GM12878 (cell line): ENCODE results near the gene PASK. TPM values are rescaled to one million over a fixed set of nuclear protein-coding genes. Genes with fewer than 3 reads are reported as not detected.

Source experiments
- ATAC-seq: fragments of 200-7000 bp; cut with Tn5 transposase; 3 replicates; pipeline ENCODE4 v1.9.1; 2020; ENCODE audit warnings: mild to moderate bottlenecking, moderate library complexity
- BruUV-seq: library from RNA; stranded (reverse); fragments of 400-500 nt; replicated peaks from 2 replicates; lab custom pipeline; 2021; lab: Mats Ljungman, UMichigan
- CTCF ChIA-PET: fragments of 300-600 bp; sonication (Branson Sonifier 250); formaldehyde crosslinking; extraction: SDS; loops from one replicate; lab custom pipeline; 2021; ENCODE audit warnings: inconsistent platforms; lab: Yijun Ruan, JAX
- POLR2A ChIA-PET: fragments of 350-600 bp; formaldehyde crosslinking; extraction: SDS; loops from one replicate; lab custom pipeline; 2021; ENCODE audit warnings: inconsistent platforms; lab: Charles Lee
- RAD21 ChIA-PET: fragments of 300-600 bp; sonication (Branson Sonifier 250); formaldehyde crosslinking; loops from one replicate; lab custom pipeline; 2023; ENCODE audit warnings: antibody characterized with exemption; ENCODE audit not compliant: unreplicated experiment; lab: Charles Lee
- SMC1A ChIA-PET: fragments of 300-600 bp; sonication (Branson Sonifier 250); formaldehyde crosslinking; loops from one replicate; lab custom pipeline; 2023; ENCODE audit not compliant: unreplicated experiment, uncharacterized antibody; lab: Charles Lee
- DNase-seq: peaks from one replicate; pipeline ENCODE4 v3.0.0-alpha.2; 2011; ENCODE audit warnings: low read depth, low spot score
- FAIRE-seq: peaks from 3 replicates; lab custom pipeline; 2011; peaks lifted over from hg19 to GRCh38; lab: Jason Lieb, UNC
- H2AFZ ChIP-seq: 2 replicates; pipeline ENCODE4 v1.6.0; 2011; ENCODE audit warnings: low read depth, low read length, control low read depth; ENCODE audit not compliant: control insufficient read depth
- H3K27ac ChIP-seq: 2 replicates; pipeline ENCODE4 v1.5.1; 2011; ENCODE audit warnings: control low read depth; ENCODE audit not compliant: control insufficient read depth, insufficient read depth
- H3K27me3 ChIP-seq, 2 experiments: replicated peaks in 1 of 2; 2 replicates each; pipeline versions ENCODE4 v1.6.0 to v1.6.1; 2011; ENCODE audit warnings: low read length in 1 of 2; ENCODE audit not compliant: control insufficient read depth in 2 of 2, insufficient read depth in 2 of 2
- H3K36me3 ChIP-seq, 2 experiments: 2 replicates each; pipeline ENCODE4 v1.5.1; 2011; ENCODE audit warnings: low read length in 1 of 2; ENCODE audit not compliant: control insufficient read depth in 2 of 2, insufficient read depth in 2 of 2
- H3K4me1 ChIP-seq: 2 replicates; pipeline ENCODE4 v1.6.1; 2011; ENCODE audit warnings: mild to moderate bottlenecking, low read length, moderate library complexity, mixed read lengths; ENCODE audit not compliant: control insufficient read depth, insufficient read depth
- H3K4me2 ChIP-seq: 2 replicates; pipeline ENCODE4 v1.6.0; 2011; ENCODE audit warnings: control low read depth; ENCODE audit not compliant: control insufficient read depth, insufficient read depth
- H3K4me3 ChIP-seq: fragments of 200-600 bp; sonication (generic); 2 replicates; pipeline ENCODE4 v1.5.1; 2016
- H3K79me2 ChIP-seq: 2 replicates; pipeline ENCODE4 v1.6.0; 2011; ENCODE audit warnings: low read length; ENCODE audit not compliant: control insufficient read depth, insufficient read depth
- H3K9ac ChIP-seq: 2 replicates; pipeline ENCODE4 v1.8.0; 2011; ENCODE audit warnings: low read length, control low read depth, mixed read lengths; ENCODE audit not compliant: control insufficient read depth, insufficient read depth
- H3K9me3 ChIP-seq: replicated peaks from 3 replicates; pipeline ENCODE4 v1.5.1; 2011; ENCODE audit warnings: mild to moderate bottlenecking, low read length; ENCODE audit not compliant: control insufficient read depth, insufficient read depth
- H4K20me1 ChIP-seq: 2 replicates; pipeline ENCODE4 v1.6.0; 2011; ENCODE audit not compliant: control insufficient read depth, insufficient read depth
- BACH1 ChIP-seq: fragments of 450-650 bp; IDR thresholded peaks from 2 replicates; pipeline ENCODE4 v1.6.1; 2017; ENCODE audit warnings: mild to moderate bottlenecking, borderline replicate concordance
- CTCF ChIP-seq, 3 experiments: IDR thresholded peaks in 2 of 3; conservative IDR thresholded peaks in 1 of 3; 2 replicates each; pipeline ENCODE4 v1.5.1; 2011; ENCODE audit warnings: low read depth in 3 of 3, low read length in 3 of 3, mild to moderate bottlenecking in 3 of 3, control low read depth in 2 of 3, moderate library complexity in 2 of 3, inconsistent platforms in 1 of 3, mixed read lengths in 1 of 3; ENCODE audit not compliant: control insufficient read depth in 2 of 3, insufficient read depth in 1 of 3; ENCODE audit errors: extremely low read depth in 1 of 3
- FOXK2 ChIP-seq: fragments of 450-650 bp; IDR thresholded peaks from 2 replicates; pipeline ENCODE4 v1.6.1; 2017; ENCODE audit warnings: mild to moderate bottlenecking, moderate library complexity
- IRF5 ChIP-seq: fragments of 450-650 bp; IDR thresholded peaks from 2 replicates; pipeline ENCODE4 v1.6.1; 2017; ENCODE audit warnings: borderline replicate concordance
- NFYB ChIP-seq: IDR thresholded peaks from 2 replicates; pipeline ENCODE4 v1.6.1; 2011; ENCODE audit warnings: low read depth, mild to moderate bottlenecking, low read length, improper control_type of control experiment, moderate library complexity; ENCODE audit not compliant: insufficient read depth
- SREBF1 ChIP-seq: IDR thresholded peaks from 2 replicates; pipeline ENCODE4 v1.6.1; 2012; ENCODE audit warnings: mild to moderate bottlenecking, low read length
- SUZ12 ChIP-seq: fragments of 200-600 bp; sonication (generic); IDR thresholded peaks from one replicate; pipeline ENCODE4 v1.6.1; 2018; ENCODE audit warnings: antibody characterized with exemption, mild to moderate bottlenecking; ENCODE audit not compliant: unreplicated experiment
- TCF12 ChIP-seq: IDR thresholded peaks from 2 replicates; pipeline ENCODE4 v1.6.1; 2011; ENCODE audit warnings: low read depth, mild to moderate bottlenecking, low read length
- WRNIP1 ChIP-seq: IDR thresholded peaks from 2 replicates; pipeline ENCODE4 v1.6.1; 2011; ENCODE audit warnings: low read depth, low read length, improper control_type of control experiment, borderline replicate concordance
- ZBED1 ChIP-seq: IDR thresholded peaks from 2 replicates; pipeline ENCODE4 v1.6.1; 2016; ENCODE audit warnings: borderline replicate concordance
- WGBS: methylation state at CpG from one replicate; pipeline ENCODE4 v1.1.6; 2016; ENCODE audit warnings: low lambda C conversion rate; ENCODE audit not compliant: insufficient replicate concordance, insufficient coverage; ENCODE audit errors: missing lambda C conversion rate; 5-methylcytosine and 5-hydroxymethylcytosine counted together
- in situ Hi-C: fragments of 300-500 bp; cut with MboI; formaldehyde crosslinking; loops from 9 replicates; pipeline ENCODE4 v1.14.3; 2018; ENCODE audit warnings: mixed read lengths
- intact Hi-C: fragments of 100-400 bp; cut with micrococcal nuclease; formaldehyde crosslinking; loops from one replicate; pipeline ENCODE4 v1.14.2; 2022; ENCODE audit not compliant: unreplicated experiment
- polyA plus RNA-seq, 11 experiments: library from polyadenylated mRNA; depleted of rRNA in 4 of 11; unstranded in 6 of 11; stranded (reverse) in 5 of 11; fragments of >200 nt; fragmentation: Nextera tagmentation in 4 of 11; fragmentation: Illumina TruSeq in 1 of 11; extraction: Ambion mirVana in 4 of 11; extraction: Trizol in 1 of 11; gene quantifications; 1 replicate in 1 of 11; 2 replicates in 10 of 11; pipeline versions ENCODE4 v1.2.1 to v1.2.3, GENCODE V29; 2011 to 2016; ENCODE audit warnings: inconsistent platforms in 2 of 11, missing spikeins in 2 of 11, low read depth in 1 of 11
- total RNA-seq, 4 experiments: library from RNA; depleted of rRNA in 3 of 4; stranded (reverse); fragments of >200 nt in 3 of 4; fragmentation: Illumina TruSeq in 1 of 4; extraction: Trizol in 1 of 4; gene quantifications; 2 replicates each; pipeline versions ENCODE4 v1.2.1 to v1.2.3, GENCODE V29; 2013 to 2021
- TF ChIP-seq, protein P1 (sequence below): IDR thresholded peaks from 2 replicates; pipeline ENCODE4 v1.6.1; 2012; ENCODE audit warnings: low read depth, low read length, improper control_type of control experiment

The PASK gene
- total and polyA plus RNA-seq, 10 of the 15 experiments (the other 5 are each of a cell fraction or from before 2014, with no cell fraction given): 9.6 to 62.2 (median 28.5) TPM

DNA sequence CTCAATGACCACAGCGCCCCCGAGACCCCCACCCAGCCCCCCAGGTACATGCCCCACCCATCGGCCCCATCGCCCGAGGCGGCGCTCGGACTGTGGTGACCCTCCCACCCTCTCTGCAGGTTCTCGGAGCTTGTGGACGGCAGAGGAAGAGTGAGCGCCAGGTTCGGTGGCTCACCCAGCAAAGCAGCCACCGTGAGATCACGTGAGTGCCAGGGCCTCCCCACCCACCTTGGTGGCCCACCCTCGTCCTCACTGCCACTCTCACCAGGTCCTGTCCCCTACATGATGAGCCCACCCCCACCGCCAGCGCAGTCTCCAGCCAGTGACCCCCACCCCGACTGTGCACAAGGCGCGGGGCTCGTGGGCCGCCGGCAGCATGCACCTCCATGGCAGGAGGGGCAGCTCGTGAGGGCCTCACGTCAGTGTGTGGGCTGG lies 77.6 kb downstream of the PASK start:
- DNase-seq (no peak), ATAC-seq (no peak), FAIRE-seq (no peak)
- Histone ChIP-seq H3K4me2 (no peak overlapping the region), H3K36me3 (peaks cover 0 to 3% of the 10 kb centered on the region in 2 experiments; a peak in 1 of 4 replicates), H3K9me3 (no peaks in the 10 kb centered on the region), H3K4me1 (no peaks in the 10 kb centered on the region), H4K20me1 (no peaks in the 10 kb centered on the region), H2AFZ (no peak overlapping the region), H3K27me3 (no peaks in the 10 kb centered on the region; a peak in 1 of 4 replicates), H3K4me3 (no peak overlapping the region), H3K9ac (no peak overlapping the region), H3K27ac (no peak overlapping the region), H3K79me2 (no peaks in the 10 kb centered on the region)
- ChIA-PET POLR2A (no interaction called here), SMC1A (no interaction called here), CTCF (no interaction called here), RAD21 (no interaction called here)
- intact Hi-C loops: no loop called here
- in situ Hi-C loops: no loop called here
- TF ChIP-seq SUZ12 (no peak), WRNIP1 (no peak), ZBED1 (no peak), BACH1 (no peak), CTCF (IDR thresholded peaks at IDR 0.05 in 2 of 3, conservative IDR thresholded peaks at IDR 0.05 in 1 of 3; ENCODE audit: control insufficient read depth in 2 of 3, extremely low read depth in 1 of 3, insufficient read depth in 1 of 3, low read depth in 3 of 3, low read length in 3 of 3) (no peak), FOXK2 (no peak), NFYB (no peak), TCF12 (no peak), SREBF1 (no peak), IRF5 (no peak)
- TF ChIP-seq, protein P1, sequence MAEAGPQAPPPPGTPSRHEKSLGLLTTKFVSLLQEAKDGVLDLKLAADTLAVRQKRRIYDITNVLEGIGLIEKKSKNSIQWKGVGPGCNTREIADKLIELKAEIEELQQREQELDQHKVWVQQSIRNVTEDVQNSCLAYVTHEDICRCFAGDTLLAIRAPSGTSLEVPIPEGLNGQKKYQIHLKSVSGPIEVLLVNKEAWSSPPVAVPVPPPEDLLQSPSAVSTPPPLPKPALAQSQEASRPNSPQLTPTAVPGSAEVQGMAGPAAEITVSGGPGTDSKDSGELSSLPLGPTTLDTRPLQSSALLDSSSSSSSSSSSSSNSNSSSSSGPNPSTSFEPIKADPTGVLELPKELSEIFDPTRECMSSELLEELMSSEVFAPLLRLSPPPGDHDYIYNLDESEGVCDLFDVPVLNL: no peak
- BruUV-seq: no TSS peak
- WGBS: 75% methylated on average over 16 of the region's 25 CpGs
